Liver (tissue), 9 donors: Measurements from ENCODE around the gene ENC1. TPM values are rescaled to one million over a fixed set of nuclear protein-coding genes. Genes with fewer than 3 reads are reported as not detected.

ENCODE experiments used
- DNase-seq: peaks from one replicate; pipeline ENCODE4 v3.0.0-alpha.2; 2017; ENCODE audit warnings: low spot score
- H3K27ac ChIP-seq, 2 donors: one replicate each; pipeline ENCODE4 v1.7.0; 2013; ENCODE audit warnings: inconsistent platforms in 2 of 2, low read length in 2 of 2, control low read depth in 1 of 2, low read depth in 1 of 2, mild to moderate bottlenecking in 1 of 2
- H3K27me3 ChIP-seq, 4 donors: one replicate each; pipeline versions ENCODE4 v1.6.1 to v1.7.0; 2013; ENCODE audit warnings: low read length in 3 of 4, inconsistent platforms in 1 of 4, mild to moderate bottlenecking in 1 of 4, moderate library complexity in 1 of 4; ENCODE audit not compliant: control insufficient read depth in 4 of 4, insufficient read depth in 4 of 4
- H3K36me3 ChIP-seq, 4 donors: one replicate each; pipeline versions ENCODE4 v1.6.1 to v1.7.0; 2013; ENCODE audit warnings: low read length in 3 of 4, mild to moderate bottlenecking in 3 of 4, low read depth in 1 of 4, moderate library complexity in 1 of 4; ENCODE audit not compliant: control insufficient read depth in 4 of 4, insufficient read depth in 3 of 4
- H3K4me1 ChIP-seq, 4 donors: one replicate each; pipeline versions ENCODE4 v1.6.1 to v1.7.0; 2013; ENCODE audit warnings: low read length in 3 of 4, mild to moderate bottlenecking in 3 of 4, moderate library complexity in 1 of 4; ENCODE audit not compliant: control insufficient read depth in 4 of 4, insufficient read depth in 4 of 4
- H3K4me3 ChIP-seq, 3 donors: one replicate each; pipeline versions ENCODE4 v1.6.1 to v1.7.0; 2013; ENCODE audit warnings: low read length in 3 of 3, control low read depth in 1 of 3, low read depth in 1 of 3, mild to moderate bottlenecking in 1 of 3
- H3K9ac ChIP-seq, 2 donors: one replicate each; pipeline ENCODE4 v1.7.0; 2013; ENCODE audit warnings: low read length in 2 of 2, mild to moderate bottlenecking in 2 of 2, moderate library complexity in 2 of 2, control low read depth in 1 of 2, low read depth in 1 of 2
- H3K9me3 ChIP-seq, 4 donors: one replicate each; pipeline versions ENCODE4 v1.6.1 to v1.7.0; 2013; ENCODE audit warnings: low read length in 3 of 4; ENCODE audit not compliant: control insufficient read depth in 4 of 4
- SP1 ChIP-seq: IDR thresholded peaks from 2 replicates; pipeline ENCODE4 v1.6.1; 2018; ENCODE audit warnings: antibody characterized with exemption, mild to moderate bottlenecking
- WGBS: extraction: QIAGEN DNeasy Blood & Tissue Kit; methylation state at CpG from one replicate; pipeline ENCODE4 v1.1.7; 2013; 5-methylcytosine and 5-hydroxymethylcytosine counted together
- polyA plus RNA-seq, 2 donors: library from polyadenylated mRNA; stranded (reverse) in 1 of 2; unstranded in 1 of 2; fragments of 200-250 nt in 1 of 2; fragments of >200 nt in 1 of 2; fragmentation: Nextera tagmentation in 1 of 2; extraction: Ambion mirVana in 1 of 2; gene quantifications; one replicate each; pipeline versions ENCODE4 v1.2.1 to v1.2.3, GENCODE V29; 2013 to 2015
- total RNA-seq, 2 donors: library from RNA; depleted of rRNA; stranded (reverse); fragments of >200 nt; gene quantifications; one replicate each; pipeline ENCODE4 v1.2.3, GENCODE V29; 2014
- donor health status: healthy.
- donor health status: healthy.
- donor health status: healthy.
- donor health status: healthy.
- donor health status: healthy.

The ENC1 gene
- total and polyA plus RNA-seq, 4 donors: 5.7 to 34.4 (median 13.8) TPM

- H3K36me3 ChIP-seq: no peaks in the 10 kb centered on the region
- no peak for DNase-seq
- no peak overlapping the region for H3K9ac ChIP-seq
- WGBS: 94% methylated on average over 7 of the region's 7 CpGs
- TF ChIP-seq SP1: no peak
- no peaks in the 10 kb centered on the region for H3K9me3 ChIP-seq
- H3K27ac ChIP-seq: no peak overlapping the region
- no peak overlapping the region for H3K4me3 ChIP-seq
- no peaks in the 10 kb centered on the region for H3K27me3 ChIP-seq
- H3K4me1 ChIP-seq: peaks cover 11 to 42% (median 32%) of the 10 kb centered on the region in 4 donors
These were observed 62.0 kb downstream of the ENC1 start for GRCh38 chr5:74578356-74579044.

Other genes starting within 250 kb of the ENC1 start
- 10 to 100 TPM; 67.7 to 73.0 TPM for gene HEXB, start 44.5 kb upstream of the ENC1 start, total RNA-seq
- gene HEXB, start 44.5 kb upstream of the ENC1 start, polyA plus RNA-seq: 10 to 100 TPM; 79.5 to 84.5 TPM
- 10 to 100 TPM; 33.9 to 41.0 TPM for gene GFM2, start 126.4 kb upstream of the ENC1 start, total RNA-seq
- 10 to 100 TPM; 14.6 to 15.5 TPM for gene GFM2, start 126.4 kb upstream of the ENC1 start, polyA plus RNA-seq
- gene NSA2, start 126.5 kb upstream of the ENC1 start, total RNA-seq: 10 to 100 TPM; 26.7 to 31.4 TPM
- gene NSA2, start 126.5 kb upstream of the ENC1 start, polyA plus RNA-seq: 10 to 100 TPM; 32.1 to 54.7 TPM
- 1 to 10 TPM; 1.0 to 5.0 TPM for gene FAM169A, start 225.7 kb upstream of the ENC1 start, total RNA-seq
- gene FAM169A, start 225.7 kb upstream of the ENC1 start, polyA plus RNA-seq: under 1 TPM; 0.58 to 0.83 TPM